Measurements from ENCODE around the gene IGSF9.

DNA sequence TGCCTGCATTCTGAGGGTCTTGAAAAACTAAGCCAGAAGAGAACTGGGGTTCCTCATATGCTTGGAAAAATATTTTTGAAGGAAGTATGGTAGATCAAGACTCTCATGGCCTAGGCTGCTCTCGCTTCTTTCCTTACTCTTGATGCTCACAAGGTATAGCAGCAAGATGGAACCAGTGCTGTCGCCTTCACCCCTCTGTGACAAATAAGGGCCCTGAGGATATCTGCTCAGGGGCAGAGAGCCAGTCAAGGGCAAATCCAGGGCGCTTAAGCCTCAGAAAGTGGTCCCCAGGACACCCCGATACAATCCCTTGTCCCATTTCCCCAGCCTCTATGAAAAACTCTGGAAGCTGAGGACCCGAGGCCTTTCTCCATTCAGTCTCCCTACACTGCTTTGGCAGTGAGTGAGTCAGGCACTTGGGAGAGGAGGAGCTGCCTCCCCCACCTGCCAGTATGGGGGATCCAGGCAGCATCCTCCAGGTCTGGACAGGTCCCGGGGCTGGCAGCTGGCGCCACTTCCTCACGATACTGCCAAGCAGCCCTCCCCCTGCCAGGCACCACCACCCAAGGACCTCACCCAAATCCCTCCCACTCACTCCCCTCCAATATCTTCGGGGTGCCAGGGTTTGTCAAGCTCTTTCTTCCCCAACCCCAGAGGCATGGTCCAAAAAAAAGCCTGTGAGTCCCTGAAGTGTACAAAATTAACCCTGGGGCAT, 1.3 kb downstream of the IGSF9 start:
- TF ChIP-seq RAD21 (IDR thresholded peaks at IDR 0.05) = no peak
- TF ChIP-seq, protein P1, sequence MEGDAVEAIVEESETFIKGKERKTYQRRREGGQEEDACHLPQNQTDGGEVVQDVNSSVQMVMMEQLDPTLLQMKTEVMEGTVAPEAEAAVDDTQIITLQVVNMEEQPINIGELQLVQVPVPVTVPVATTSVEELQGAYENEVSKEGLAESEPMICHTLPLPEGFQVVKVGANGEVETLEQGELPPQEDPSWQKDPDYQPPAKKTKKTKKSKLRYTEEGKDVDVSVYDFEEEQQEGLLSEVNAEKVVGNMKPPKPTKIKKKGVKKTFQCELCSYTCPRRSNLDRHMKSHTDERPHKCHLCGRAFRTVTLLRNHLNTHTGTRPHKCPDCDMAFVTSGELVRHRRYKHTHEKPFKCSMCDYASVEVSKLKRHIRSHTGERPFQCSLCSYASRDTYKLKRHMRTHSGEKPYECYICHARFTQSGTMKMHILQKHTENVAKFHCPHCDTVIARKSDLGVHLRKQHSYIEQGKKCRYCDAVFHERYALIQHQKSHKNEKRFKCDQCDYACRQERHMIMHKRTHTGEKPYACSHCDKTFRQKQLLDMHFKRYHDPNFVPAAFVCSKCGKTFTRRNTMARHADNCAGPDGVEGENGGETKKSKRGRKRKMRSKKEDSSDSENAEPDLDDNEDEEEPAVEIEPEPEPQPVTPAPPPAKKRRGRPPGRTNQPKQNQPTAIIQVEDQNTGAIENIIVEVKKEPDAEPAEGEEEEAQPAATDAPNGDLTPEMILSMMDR (IDR thresholded peaks at IDR 0.05; ENCODE audit: low read depth, low read length, missing input control) = no peak
